ENCODE measurements around the gene TEX47. TPM values are rescaled to one million over a fixed set of nuclear protein-coding genes. Genes with fewer than 3 reads are reported as not detected.

The TEX47 gene
- total RNA-seq, 1 donor from 2014 or later, result not detected

- no peak overlapping the region for H3K27ac Mint-ChIP-seq (ENCODE audit: unreplicated experiment)
- no peaks in the 10 kb centered on the region for H3K4me1 Mint-ChIP-seq (ENCODE audit: low read depth, unreplicated experiment)
- H3K36me3 Mint-ChIP-seq (ENCODE audit: unreplicated experiment), result no peaks in the 10 kb centered on the region
- H3K27me3 Mint-ChIP-seq (ENCODE audit: unreplicated experiment), result peaks cover 2% of the 10 kb centered on the region
- DNase-seq, result no peak
- H3K4me3 Mint-ChIP-seq (ENCODE audit: unreplicated experiment), result no peak overlapping the region
- no peak for TF ChIP-seq CTCF (IDR thresholded peaks at IDR 0.05; ENCODE audit: partially characterized antibody, unreplicated experiment)
- no peaks in the 10 kb centered on the region for H3K9me3 Mint-ChIP-seq (ENCODE audit: unreplicated experiment)
Measured at GRCh38 chr7:88818552-88818951, 23.0 kb upstream of the TEX47 start.

- no peaks in the 10 kb centered on the region for H3K36me3 Mint-ChIP-seq (ENCODE audit: unreplicated experiment)
- TF ChIP-seq CTCF (IDR thresholded peaks at IDR 0.05; ENCODE audit: partially characterized antibody, unreplicated experiment), result no peak
- no peaks in the 10 kb centered on the region for H3K4me1 Mint-ChIP-seq (ENCODE audit: low read depth, unreplicated experiment)
- DNase-seq, result no peak
- no peaks in the 10 kb centered on the region for H3K27me3 Mint-ChIP-seq (ENCODE audit: unreplicated experiment)
- no peak overlapping the region for H3K27ac Mint-ChIP-seq (ENCODE audit: unreplicated experiment)
- H3K9me3 Mint-ChIP-seq (ENCODE audit: unreplicated experiment), result no peaks in the 10 kb centered on the region
- H3K4me3 Mint-ChIP-seq (ENCODE audit: unreplicated experiment), result no peak overlapping the region
Measured at GRCh38 chr7:88806280-88807037, 10.9 kb upstream of the TEX47 start.

GRCh38 chr7:88801046-88801445 is 5.5 kb upstream of the TEX47 start:
- no peak overlapping the region for H3K27ac Mint-ChIP-seq (ENCODE audit: unreplicated experiment)
- H3K4me3 Mint-ChIP-seq (ENCODE audit: unreplicated experiment), result no peak overlapping the region
- peaks cover 2% of the 10 kb centered on the region for H3K27me3 Mint-ChIP-seq (ENCODE audit: unreplicated experiment)
- DNase-seq, result no peak
- no peaks in the 10 kb centered on the region for H3K9me3 Mint-ChIP-seq (ENCODE audit: unreplicated experiment)
- no peak for TF ChIP-seq CTCF (IDR thresholded peaks at IDR 0.05; ENCODE audit: partially characterized antibody, unreplicated experiment)
- H3K4me1 Mint-ChIP-seq (ENCODE audit: low read depth, unreplicated experiment), result peaks cover 4% of the 10 kb centered on the region
- no peaks in the 10 kb centered on the region for H3K36me3 Mint-ChIP-seq (ENCODE audit: unreplicated experiment)

- H3K27me3 Mint-ChIP-seq (ENCODE audit: unreplicated experiment), result no peaks in the 10 kb centered on the region
- H3K27ac Mint-ChIP-seq (ENCODE audit: unreplicated experiment), result no peak overlapping the region
- no peak for DNase-seq
- no peak for TF ChIP-seq CTCF (IDR thresholded peaks at IDR 0.05; ENCODE audit: partially characterized antibody, unreplicated experiment)
- peaks cover 2% of the 10 kb centered on the region for H3K9me3 Mint-ChIP-seq (ENCODE audit: unreplicated experiment)
- H3K4me1 Mint-ChIP-seq (ENCODE audit: low read depth, unreplicated experiment), result peaks cover 11% of the 10 kb centered on the region
- no peak overlapping the region for H3K4me3 Mint-ChIP-seq (ENCODE audit: unreplicated experiment)
- no peaks in the 10 kb centered on the region for H3K36me3 Mint-ChIP-seq (ENCODE audit: unreplicated experiment)
Measured at GRCh38 chr7:88792361-88792760, 3.2 kb downstream of the TEX47 start.

GRCh38 chr7:88791891-88792290 is 3.6 kb downstream of the TEX47 start:
- H3K27ac Mint-ChIP-seq (ENCODE audit: unreplicated experiment), result no peak overlapping the region
- TF ChIP-seq CTCF (IDR thresholded peaks at IDR 0.05; ENCODE audit: partially characterized antibody, unreplicated experiment), result no peak

More at GRCh38 chr7:88791891-88792290, 3.6 kb downstream of the TEX47 start:
- H3K4me3 Mint-ChIP-seq (ENCODE audit: unreplicated experiment), result no peak overlapping the region
- no peak for DNase-seq
- no peaks in the 10 kb centered on the region for H3K27me3 Mint-ChIP-seq (ENCODE audit: unreplicated experiment)
- peaks cover 11% of the 10 kb centered on the region for H3K4me1 Mint-ChIP-seq (ENCODE audit: low read depth, unreplicated experiment)
- H3K36me3 Mint-ChIP-seq (ENCODE audit: unreplicated experiment), result no peaks in the 10 kb centered on the region
- H3K9me3 Mint-ChIP-seq (ENCODE audit: unreplicated experiment), result peaks cover 2% of the 10 kb centered on the region
